SK-N-SH (cell line): Measurements from ENCODE around the gene DNAH14. TPM values are rescaled to one million over a fixed set of nuclear protein-coding genes. Genes with fewer than 3 reads are reported as not detected.
A peak's percentile ranks its signal among the peaks of the same experiment; 100 is the strongest.

ENCODE experiments used
- CTCF ChIA-PET: fragments of 300-600, 350-600 bp; formaldehyde crosslinking; extraction: SDS; loops from one replicate; lab custom pipeline; 2021; lab: Yijun Ruan, JAX
- POLR2A ChIA-PET: fragments of 350-600 bp; sonication (Branson Sonifier 250); formaldehyde crosslinking; extraction: SDS; loops from one replicate; lab custom pipeline; 2020; ENCODE audit warnings: antibody characterized with exemption, inconsistent platforms; lab: Yijun Ruan, JAX
- DNase-seq: peaks from one replicate; pipeline ENCODE4 v3.0.0; 2012
- H2AFZ ChIP-seq: fragments of 200-600 bp; sonication (generic); 2 replicates; pipeline ENCODE4 v1.8.1; 2016; ENCODE audit warnings: antibody characterized with exemption, mild to moderate bottlenecking, low read depth
- H3F3A ChIP-seq: fragments of 200-600 bp; sonication (generic); replicated peaks from 2 replicates; pipeline ENCODE3; 2016; ENCODE audit warnings: antibody characterized with exemption, mild to moderate bottlenecking; ENCODE audit not compliant: insufficient read depth
- H3K27ac ChIP-seq, 2 experiments: fragments of 200-500 bp in 1 of 2; fragments of 200-600 bp in 1 of 2; sonication (Bioruptor generic) in 1 of 2; sonication (generic), shearing (Covaris generic) in 1 of 2; 2 replicates each; pipeline versions ENCODE4 v1.5.1 to v1.6.1; 2014 to 2016; ENCODE audit warnings: low read depth in 2 of 2, inconsistent platforms in 1 of 2, low read length in 1 of 2, mild to moderate bottlenecking in 1 of 2, mixed read lengths in 1 of 2
- H3K27me3 ChIP-seq: fragments of 200-600 bp; sonication (generic), shearing (Covaris generic); 2 replicates; pipeline ENCODE4 v1.6.1; 2016; ENCODE audit warnings: mixed run types; ENCODE audit not compliant: insufficient read depth
- H3K36me3 ChIP-seq, 2 experiments: fragments of 200-500 bp in 1 of 2; fragments of 200-600 bp in 1 of 2; sonication (Bioruptor generic) in 1 of 2; sonication (generic) in 1 of 2; replicated peaks in 1 of 2; 2 replicates each; pipeline versions ENCODE3 to v1.5.1; 2014 to 2016; ENCODE audit warnings: low read length in 1 of 2, mild to moderate bottlenecking in 1 of 2; ENCODE audit not compliant: insufficient read depth in 2 of 2, control insufficient read depth in 1 of 2
- H3K4me1 ChIP-seq, 2 experiments: fragments of 200-500 bp in 1 of 2; fragments of 200-600 bp in 1 of 2; sonication (Bioruptor generic) in 1 of 2; sonication (generic), shearing (Covaris generic) in 1 of 2; 2 replicates each; pipeline versions ENCODE4 v1.5.1 to v1.6.1; 2014 to 2016; ENCODE audit warnings: low read depth in 1 of 2, low read length in 1 of 2, mixed run types in 1 of 2; ENCODE audit not compliant: insufficient read depth in 2 of 2, control insufficient read depth in 1 of 2
- H3K4me2 ChIP-seq: fragments of 200-600 bp; sonication (generic), shearing (Covaris generic); 2 replicates; pipeline ENCODE4 v1.6.1; 2017; ENCODE audit warnings: mixed run types
- H3K4me3 ChIP-seq, 2 experiments: fragments of 200-500 bp in 1 of 2; fragments of 200-600 bp in 1 of 2; sonication (Bioruptor generic) in 1 of 2; sonication (generic), shearing (Covaris generic) in 1 of 2; 2 replicates each; pipeline versions ENCODE4 v1.5.1 to v1.8.1; 2014 to 2016; ENCODE audit warnings: low read depth in 2 of 2, inconsistent platforms in 1 of 2, low read length in 1 of 2, mild to moderate bottlenecking in 1 of 2, mixed read lengths in 1 of 2, moderate library complexity in 1 of 2
- H3K79me2 ChIP-seq: fragments of 200-600 bp; sonication (generic); 2 replicates; pipeline ENCODE4 v1.8.1; 2017; ENCODE audit warnings: mild to moderate bottlenecking; ENCODE audit not compliant: insufficient read depth
- H3K9ac ChIP-seq: fragments of 200-600 bp; sonication (generic); 2 replicates; pipeline ENCODE4 v1.6.1; 2017; ENCODE audit warnings: mixed run types
- H3K9me2 ChIP-seq: fragments of 200-600 bp; sonication (generic); 2 replicates; pipeline ENCODE4 v1.6.1; 2017; ENCODE audit warnings: mixed run types
- H3K9me3 ChIP-seq: fragments of 200-600 bp; sonication (generic); 2 replicates; pipeline ENCODE4 v1.6.1; 2017; ENCODE audit warnings: mixed run types, mild to moderate bottlenecking, moderate library complexity
- H4K20me1 ChIP-seq: fragments of 200-600 bp; sonication (generic); 2 replicates; pipeline ENCODE4 v1.6.1; 2017; ENCODE audit warnings: mild to moderate bottlenecking, mixed run types; ENCODE audit not compliant: insufficient read depth
- CTCF ChIP-seq: fragments of 200-600 bp; sonication (generic); IDR thresholded peaks from 2 replicates; pipeline ENCODE4 v1.6.1; 2017; ENCODE audit warnings: antibody characterized with exemption, mild to moderate bottlenecking, moderate library complexity
- EZH2phosphoT487 ChIP-seq: fragments of 200-600 bp; sonication (generic); IDR thresholded peaks from 2 replicates; pipeline ENCODE4 v1.6.1; 2017; ENCODE audit warnings: low read depth, mixed run types, mild to moderate bottlenecking, antibody characterized with exemption, moderate library complexity, borderline replicate concordance
- FOSL2 ChIP-seq: IDR thresholded peaks from 2 replicates; pipeline ENCODE4 v1.4.0; 2012; ENCODE audit warnings: low read depth, mild to moderate bottlenecking, moderate library complexity, borderline replicate concordance
- FOXJ3 ChIP-seq: sonication (generic); formaldehyde crosslinking; IDR thresholded peaks from 2 replicates; pipeline ENCODE4 v1.5.1; 2020; ENCODE audit warnings: mild to moderate bottlenecking, missing genetic modification reagents
- GABPA ChIP-seq: IDR thresholded peaks from 2 replicates; pipeline ENCODE4 v1.4.0; 2012; ENCODE audit warnings: low read depth, mild to moderate bottlenecking
- GATA2 ChIP-seq: sonication (generic); formaldehyde crosslinking; IDR thresholded peaks from 2 replicates; pipeline ENCODE4 v1.5.0; 2020; ENCODE audit warnings: mild to moderate bottlenecking, missing genetic modification reagents
- IRF3 ChIP-seq: fragments of 150-350 bp; IDR thresholded peaks from 2 replicates; pipeline ENCODE4 v1.6.1; 2016; ENCODE audit warnings: mild to moderate bottlenecking, low read depth, low read length
- JUND ChIP-seq: IDR thresholded peaks from 2 replicates; pipeline ENCODE4 v1.4.0; 2012
- MAX ChIP-seq: IDR thresholded peaks from 2 replicates; pipeline ENCODE4 v1.4.0; 2012; ENCODE audit warnings: low read depth
- MEF2A ChIP-seq: IDR thresholded peaks from 2 replicates; pipeline ENCODE4 v1.4.0; 2012; ENCODE audit warnings: low read depth, borderline replicate concordance
- NFIC ChIP-seq: IDR thresholded peaks from 2 replicates; pipeline ENCODE4 v1.4.0; 2012; ENCODE audit warnings: borderline replicate concordance
- NRF1 ChIP-seq: IDR thresholded peaks from 2 replicates; pipeline ENCODE4 v1.6.1; 2012; ENCODE audit warnings: low read depth, mild to moderate bottlenecking, low read length
- PBX3 ChIP-seq: IDR thresholded peaks from 2 replicates; pipeline ENCODE4; 2012
- RAD21 ChIP-seq: IDR thresholded peaks from 2 replicates; pipeline ENCODE4 v1.6.1; 2012; ENCODE audit warnings: mild to moderate bottlenecking, low read length
- RCOR1 ChIP-seq: fragments of 150-350 bp; IDR thresholded peaks from 2 replicates; pipeline ENCODE4 v1.6.1; 2017; ENCODE audit warnings: antibody characterized with exemption, low read length
- REST ChIP-seq: IDR thresholded peaks from 2 replicates; pipeline ENCODE4 v1.6.1; 2012; ENCODE audit warnings: mild to moderate bottlenecking, low read depth, low read length, moderate library complexity
- RXRA ChIP-seq: IDR thresholded peaks from 2 replicates; pipeline ENCODE4 v1.4.0; 2012; ENCODE audit warnings: low read depth, mild to moderate bottlenecking, borderline replicate concordance
- USF1 ChIP-seq: IDR thresholded peaks from 2 replicates; pipeline ENCODE4 v1.4.0; 2012; ENCODE audit warnings: low read depth, borderline replicate concordance
- YY1 ChIP-seq: IDR thresholded peaks from 2 replicates; pipeline ENCODE4 v1.4.0; 2012; ENCODE audit warnings: low read depth, mild to moderate bottlenecking
- WGBS: methylation state at CpG from one replicate; pipeline ENCODE4 v1.1.6; 2017; ENCODE audit warnings: low lambda C conversion rate; 5-methylcytosine and 5-hydroxymethylcytosine counted together
- polyA plus RNA-seq, 3 experiments: library from polyadenylated mRNA; depleted of rRNA; stranded (reverse); fragments of >200 nt; gene quantifications; 2 replicates each; pipeline ENCODE4 v1.2.3, GENCODE V29; 2012

Gene DNAH14
- polyA plus RNA-seq, 1 of the 3 experiments (the other 2 are of a cell fraction), result 8.0 TPM

- no peak overlapping the region for H2AFZ ChIP-seq
- no peaks in the 10 kb centered on the region for H3K27me3 ChIP-seq
- TF ChIP-seq CTCF (peak; percentile 40), RAD21 (peak; percentile 40), YY1 (0 out of 2 replicates have a peak, but pooled peaks have one; percentile 32), MEF2A (no peak)
- 25% methylated on average over 3 of the region's 3 CpGs for WGBS
- no peak overlapping the region for H3K9ac ChIP-seq
- H3K4me1 ChIP-seq, result no peaks in the 10 kb centered on the region
- no peaks in the 10 kb centered on the region for H3K79me2 ChIP-seq
- no peaks in the 10 kb centered on the region for H3K36me3 ChIP-seq
- no peaks in the 10 kb centered on the region for H4K20me1 ChIP-seq
- no peak overlapping the region; a peak in 1 of 4 replicates for H3K4me3 ChIP-seq
- CTCF ChIA-PET, result interaction anchor here (0.9 to 3.3 kb wide), 8 partner anchors 11 to 382 kb away, joined by 3 to 18 read pairs (median 6); no protein-coding TSS in a partner anchor
- no peaks in the 10 kb centered on the region for H3K9me2 ChIP-seq
- peak; percentile 6 for DNase-seq
- POLR2A ChIA-PET, result no interaction called here
- no peaks in the 10 kb centered on the region for H3K9me3 ChIP-seq
- no peak overlapping the region for H3K27ac ChIP-seq
- no peak overlapping the region for H3K4me2 ChIP-seq
- H3F3A ChIP-seq, result no peaks in the 10 kb centered on the region
Observed at GRCh38 chr1:224894915-224895314, 34.6 kb upstream of the DNAH14 start.

- Histone ChIP-seq H2AFZ (no peak overlapping the region), H4K20me1 (no peaks in the 10 kb centered on the region), H3K9me2 (no peaks in the 10 kb centered on the region), H3K4me2 (no peak overlapping the region), H3K9me3 (no peaks in the 10 kb centered on the region), H3K9ac (no peak overlapping the region), H3K79me2 (no peaks in the 10 kb centered on the region), H3K36me3 (no peaks in the 10 kb centered on the region), H3K4me3 (no peak overlapping the region), H3K27ac (no peak overlapping the region), H3K4me1 (no peaks in the 10 kb centered on the region; a peak in 1 of 4 replicates), H3K27me3 (no peaks in the 10 kb centered on the region), H3F3A (no peaks in the 10 kb centered on the region)
- DNase-seq, result no peak
- ChIA-PET POLR2A (no interaction called here), CTCF (interaction anchor here (1.6 to 3.3 kb wide), 4 partner anchors 26 to 383 kb away, joined by 5 to 18 read pairs (median 8); no protein-coding TSS in a partner anchor)
- WGBS, result 35% methylated on average over 4 of the region's 5 CpGs
- TF ChIP-seq NFIC, result no peak
- TF ChIP-seq GABPA, result no peak
- TF ChIP-seq IRF3, result no peak
- TF ChIP-seq JUND, result no peak
- TF ChIP-seq FOXJ3 (CRISPR knock-in tag), result no peak
- no peak for TF ChIP-seq MAX
- TF ChIP-seq REST, result no peak
- no peak for TF ChIP-seq USF1
- TF ChIP-seq FOSL2, result no peak
- no peak for TF ChIP-seq RXRA
- no peak for TF ChIP-seq EZH2phosphoT487
- no peak for TF ChIP-seq PBX3
- no peak for TF ChIP-seq RCOR1
- TF ChIP-seq GATA2 (CRISPR knock-in tag), result no peak
- no peak for TF ChIP-seq YY1
- TF ChIP-seq NRF1, result no peak
Observed at GRCh38 chr1:224896130-224896781, 33.2 kb upstream of the DNAH14 start.
